ENCODE measurements around the gene DOCK10. TPM values are rescaled to one million over a fixed set of nuclear protein-coding genes. Genes with fewer than 3 reads are reported as not detected.

The DOCK10 gene
- total RNA-seq, 2 donors from 2014 or later, result 2.0 to 3.4 TPM

DNA sequence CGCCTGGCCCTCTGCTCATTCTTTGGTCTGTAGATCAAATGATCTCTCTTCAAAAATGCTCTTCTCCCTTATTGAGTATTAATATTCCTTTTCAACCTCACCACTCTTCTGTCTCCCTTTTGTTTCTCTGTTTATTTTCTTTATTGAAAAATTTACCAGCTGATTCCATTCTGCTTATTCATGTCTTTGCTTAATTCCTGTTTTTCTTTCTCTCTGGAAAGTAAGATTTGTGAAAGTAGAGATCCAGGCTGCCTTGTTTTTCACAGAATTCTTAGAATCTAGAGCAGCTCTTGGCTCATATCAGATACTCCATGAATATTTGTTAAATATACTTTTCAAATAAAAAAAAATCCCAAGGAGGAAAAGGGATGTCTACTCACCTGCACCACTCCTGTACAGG lies 157.0 kb downstream of the DOCK10 start:
- H3K27me3 ChIP-seq, result no peaks in the 10 kb centered on the region
- WGBS, 2 donors, result 96% methylated on average over 1 of the region's 1 CpG
- intact Hi-C loops (cut with DNase I), result no loop called here
- no peak for DNase-seq
- no peaks in the 10 kb centered on the region for H3K36me3 ChIP-seq (replicated peaks in 1 of 2; ENCODE audit: insufficient read depth in 1 of 2, low read depth in 2 of 2)
- no peak overlapping the region for H3K27ac ChIP-seq
- H3K9me3 ChIP-seq, result no peaks in the 10 kb centered on the region
- H3K4me1 ChIP-seq, result no peaks in the 10 kb centered on the region
- no peak overlapping the region for H3K4me3 ChIP-seq
- TF ChIP-seq, protein P1, sequence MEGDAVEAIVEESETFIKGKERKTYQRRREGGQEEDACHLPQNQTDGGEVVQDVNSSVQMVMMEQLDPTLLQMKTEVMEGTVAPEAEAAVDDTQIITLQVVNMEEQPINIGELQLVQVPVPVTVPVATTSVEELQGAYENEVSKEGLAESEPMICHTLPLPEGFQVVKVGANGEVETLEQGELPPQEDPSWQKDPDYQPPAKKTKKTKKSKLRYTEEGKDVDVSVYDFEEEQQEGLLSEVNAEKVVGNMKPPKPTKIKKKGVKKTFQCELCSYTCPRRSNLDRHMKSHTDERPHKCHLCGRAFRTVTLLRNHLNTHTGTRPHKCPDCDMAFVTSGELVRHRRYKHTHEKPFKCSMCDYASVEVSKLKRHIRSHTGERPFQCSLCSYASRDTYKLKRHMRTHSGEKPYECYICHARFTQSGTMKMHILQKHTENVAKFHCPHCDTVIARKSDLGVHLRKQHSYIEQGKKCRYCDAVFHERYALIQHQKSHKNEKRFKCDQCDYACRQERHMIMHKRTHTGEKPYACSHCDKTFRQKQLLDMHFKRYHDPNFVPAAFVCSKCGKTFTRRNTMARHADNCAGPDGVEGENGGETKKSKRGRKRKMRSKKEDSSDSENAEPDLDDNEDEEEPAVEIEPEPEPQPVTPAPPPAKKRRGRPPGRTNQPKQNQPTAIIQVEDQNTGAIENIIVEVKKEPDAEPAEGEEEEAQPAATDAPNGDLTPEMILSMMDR (IDR thresholded peaks at IDR 0.05), result no peak
- TF ChIP-seq POLR2A (IDR thresholded peaks at IDR 0.05), result no peak
- no peak for ATAC-seq

GRCh38 chr2:224884188-224884587 lies 158.1 kb downstream of the DOCK10 start:
- Histone ChIP-seq H3K4me3 (no peak overlapping the region), H3K9me3 (no peaks in the 10 kb centered on the region), H3K27me3 (no peaks in the 10 kb centered on the region), H3K27ac (peak overlapping the region in 1 of 4 donors; percentile 5), H3K36me3 (replicated peaks in 1 of 2; ENCODE audit: insufficient read depth in 1 of 2, low read depth in 2 of 2) (no peaks in the 10 kb centered on the region), H3K4me1 (no peaks in the 10 kb centered on the region)
- no peak for ATAC-seq
- peak in 1 of 4 donors; percentile 39 for DNase-seq
- TF ChIP-seq POLR2A (IDR thresholded peaks at IDR 0.05), result no peak
- TF ChIP-seq, protein P1 (IDR thresholded peaks at IDR 0.05), result no peak
- 44 to 59% methylated on average over 4 of the region's 4 CpGs for WGBS, 2 donors
- intact Hi-C loops (cut with DNase I), result no loop called here

GRCh38 chr2:224883700-224884099 lies 158.6 kb downstream of the DOCK10 start:
- Histone ChIP-seq H3K9me3 (no peaks in the 10 kb centered on the region), H3K4me1 (no peaks in the 10 kb centered on the region), H3K27ac (peak overlapping the region in 1 of 4 donors; percentile 5), H3K27me3 (no peaks in the 10 kb centered on the region), H3K4me3 (no peak overlapping the region), H3K36me3 (replicated peaks in 1 of 2; ENCODE audit: insufficient read depth in 1 of 2, low read depth in 2 of 2) (no peaks in the 10 kb centered on the region)
- TF ChIP-seq POLR2A (IDR thresholded peaks at IDR 0.05), result no peak
- TF ChIP-seq, protein P1 (IDR thresholded peaks at IDR 0.05), result no peak
- no peak for DNase-seq
- intact Hi-C loops (cut with DNase I), result no loop called here
- ATAC-seq, result no peak
- WGBS, 2 donors, result 21% methylated on average over 1 of the region's 1 CpG

- H3K4me1 ChIP-seq, result no peaks in the 10 kb centered on the region
- no peaks in the 10 kb centered on the region for H3K9me3 ChIP-seq
- TF ChIP-seq POLR2A (IDR thresholded peaks at IDR 0.05), result no peak
- TF ChIP-seq, protein P1 (IDR thresholded peaks at IDR 0.05), result no peak
- H3K27ac ChIP-seq, result no peak overlapping the region
- no peak overlapping the region for H3K4me3 ChIP-seq
- intact Hi-C loops (cut with DNase I), result no loop called here
- ATAC-seq, result no peak
- no peaks in the 10 kb centered on the region for H3K27me3 ChIP-seq
- DNase-seq, result no peak
- H3K36me3 ChIP-seq (replicated peaks in 1 of 2; ENCODE audit: insufficient read depth in 1 of 2, low read depth in 2 of 2), result no peaks in the 10 kb centered on the region
- WGBS, 2 donors, result 78 to 84% methylated on average over 6 of the region's 6 CpGs
These were observed 159.1 kb downstream of the DOCK10 start for GRCh38 chr2:224883172-224883516.

DNA sequence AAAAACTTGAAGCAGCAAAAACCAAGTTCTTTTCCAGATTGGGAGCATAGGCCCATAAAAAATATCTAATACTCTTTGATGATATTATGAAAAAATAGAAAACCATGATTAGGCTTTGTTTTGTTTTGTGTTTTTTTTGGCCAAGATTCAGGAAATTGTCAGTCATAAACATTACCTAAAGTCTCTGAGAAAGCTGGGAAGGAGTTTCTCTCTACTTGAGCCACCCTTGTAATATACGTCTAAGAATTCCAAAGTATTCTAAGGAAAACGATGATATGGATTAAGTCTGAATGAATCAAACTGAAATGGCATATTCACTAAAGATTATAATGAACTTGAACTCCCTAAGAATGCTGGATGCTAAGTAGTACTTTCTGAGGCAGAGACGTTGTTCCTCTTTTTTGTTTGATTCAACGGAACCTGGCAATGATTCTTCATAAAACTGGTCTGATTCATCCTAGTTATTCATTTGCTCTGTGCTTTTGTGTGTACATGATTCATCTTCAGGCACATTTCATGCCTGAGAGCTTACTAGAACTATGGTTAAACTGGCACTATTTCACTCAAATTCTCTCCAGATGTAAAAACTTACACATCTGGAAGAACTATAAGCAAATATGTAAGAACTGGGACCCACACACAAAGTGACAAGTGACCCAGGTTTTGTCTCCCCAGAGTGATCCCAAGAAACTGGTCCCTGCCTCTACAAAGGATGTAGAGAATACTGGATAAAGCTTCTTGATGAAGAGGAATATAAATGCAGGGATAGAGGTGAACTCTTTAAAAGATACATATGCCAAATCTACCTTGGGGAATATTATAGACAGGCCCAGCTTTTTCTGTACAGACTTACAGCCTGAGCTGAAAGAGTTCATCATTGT lies 159.7 kb downstream of the DOCK10 start:
- no peak overlapping the region for H3K4me3 ChIP-seq
- no peaks in the 10 kb centered on the region for H3K27me3 ChIP-seq
- no peak overlapping the region for H3K27ac ChIP-seq
- no peak for TF ChIP-seq POLR2A (IDR thresholded peaks at IDR 0.05)
- TF ChIP-seq, protein P1 (IDR thresholded peaks at IDR 0.05), result no peak
- WGBS, 2 donors, result 52 to 57% methylated on average over 4 of the region's 4 CpGs
- ATAC-seq, result no peak
- intact Hi-C loops (cut with DNase I), result no loop called here
- H3K4me1 ChIP-seq, result no peaks in the 10 kb centered on the region
- H3K36me3 ChIP-seq (replicated peaks in 1 of 2; ENCODE audit: insufficient read depth in 1 of 2, low read depth in 2 of 2), result no peaks in the 10 kb centered on the region
- no peaks in the 10 kb centered on the region for H3K9me3 ChIP-seq
- DNase-seq, result no peak
